K562 (cell line): ENCODE results near the gene MRPL10. TPM values are rescaled to one million over a fixed set of nuclear protein-coding genes. Genes with fewer than 3 reads are reported as not detected.
A peak's percentile ranks its signal among the peaks of the same experiment; 100 is the strongest.

Source experiments
- ELF4 ChIP-seq: fragments of 450-650 bp; formaldehyde crosslinking; IDR thresholded peaks from 2 replicates; pipeline ENCODE4 v1.4.0; 2022; ENCODE audit warnings: missing genetic modification characterization
- LARP7 ChIP-seq: fragments of 450-650 bp; IDR thresholded peaks from 2 replicates; pipeline ENCODE4 v1.6.1; 2016
- MCM5 ChIP-seq: fragments of 450-650 bp; IDR thresholded peaks from 2 replicates; pipeline ENCODE4 v1.6.1; 2016; ENCODE audit warnings: low read depth
- MLLT1 ChIP-seq, 2 experiments: fragments of 450-650 bp; IDR thresholded peaks; 2 replicates each; pipeline ENCODE4 v1.6.1; 2016
- PHB2 ChIP-seq: fragments of 450-650 bp; IDR thresholded peaks from 2 replicates; pipeline ENCODE4 v1.6.1; 2017; ENCODE audit warnings: low read depth
- SMAD2 ChIP-seq: fragments of 150-350 bp; IDR thresholded peaks from 2 replicates; pipeline ENCODE4 v1.6.1; 2014; ENCODE audit warnings: low read depth, mild to moderate bottlenecking, low read length
- ZNF23 ChIP-seq: fragments of 250-450 bp; sonication (Bioruptor Pico); IDR thresholded peaks from 2 replicates; pipeline ENCODE4 v1.4.0; 2020; ENCODE audit warnings: mild to moderate bottlenecking
- ZNF75A ChIP-seq: fragments of 450-650 bp; formaldehyde crosslinking; IDR thresholded peaks from 2 replicates; pipeline ENCODE4 v1.4.0; 2020; ENCODE audit warnings: mild to moderate bottlenecking
- polyA plus RNA-seq, 8 experiments: library from polyadenylated mRNA; depleted of rRNA in 4 of 8; stranded (reverse) in 5 of 8; unstranded in 3 of 8; fragments of >200 nt; fragmentation: Nextera tagmentation in 2 of 8; fragmentation: Illumina TruSeq in 1 of 8; extraction: Ambion mirVana in 2 of 8; extraction: Trizol in 1 of 8; gene quantifications; 2 replicates each; pipeline versions ENCODE4 v1.2.1 to v1.2.3, GENCODE V29; 2011 to 2014; ENCODE audit warnings: inconsistent platforms in 1 of 8, missing spikeins in 1 of 8
- total RNA-seq, 7 experiments: library from RNA; depleted of rRNA in 6 of 7; stranded (reverse); fragments of >200 nt in 6 of 7; fragmentation: Illumina TruSeq in 2 of 7; extraction: Trizol in 2 of 7; gene quantifications; 2 replicates each; pipeline versions ENCODE4 v1.2.1 to v1.2.3, GENCODE V29; 2011 to 2021; ENCODE audit warnings: low replicate concordance in 1 of 7
- TF ChIP-seq, protein P1 (sequence below): fragments of 450-650 bp; formaldehyde crosslinking; IDR thresholded peaks from 2 replicates; pipeline ENCODE4 v1.4.0; 2022; ENCODE audit warnings: missing genetic modification characterization
- TF ChIP-seq, protein P2 (sequence below): fragments of 450-650 bp; IDR thresholded peaks from 2 replicates; pipeline ENCODE4 v1.6.1; 2016; ENCODE audit warnings: borderline replicate concordance

Gene MRPL10
- total and polyA plus RNA-seq, 9 of the 15 experiments (the other 6 are each of a cell fraction or from before 2014, with no cell fraction given): 27.8 to 105 (median 67.3) TPM

DNA sequence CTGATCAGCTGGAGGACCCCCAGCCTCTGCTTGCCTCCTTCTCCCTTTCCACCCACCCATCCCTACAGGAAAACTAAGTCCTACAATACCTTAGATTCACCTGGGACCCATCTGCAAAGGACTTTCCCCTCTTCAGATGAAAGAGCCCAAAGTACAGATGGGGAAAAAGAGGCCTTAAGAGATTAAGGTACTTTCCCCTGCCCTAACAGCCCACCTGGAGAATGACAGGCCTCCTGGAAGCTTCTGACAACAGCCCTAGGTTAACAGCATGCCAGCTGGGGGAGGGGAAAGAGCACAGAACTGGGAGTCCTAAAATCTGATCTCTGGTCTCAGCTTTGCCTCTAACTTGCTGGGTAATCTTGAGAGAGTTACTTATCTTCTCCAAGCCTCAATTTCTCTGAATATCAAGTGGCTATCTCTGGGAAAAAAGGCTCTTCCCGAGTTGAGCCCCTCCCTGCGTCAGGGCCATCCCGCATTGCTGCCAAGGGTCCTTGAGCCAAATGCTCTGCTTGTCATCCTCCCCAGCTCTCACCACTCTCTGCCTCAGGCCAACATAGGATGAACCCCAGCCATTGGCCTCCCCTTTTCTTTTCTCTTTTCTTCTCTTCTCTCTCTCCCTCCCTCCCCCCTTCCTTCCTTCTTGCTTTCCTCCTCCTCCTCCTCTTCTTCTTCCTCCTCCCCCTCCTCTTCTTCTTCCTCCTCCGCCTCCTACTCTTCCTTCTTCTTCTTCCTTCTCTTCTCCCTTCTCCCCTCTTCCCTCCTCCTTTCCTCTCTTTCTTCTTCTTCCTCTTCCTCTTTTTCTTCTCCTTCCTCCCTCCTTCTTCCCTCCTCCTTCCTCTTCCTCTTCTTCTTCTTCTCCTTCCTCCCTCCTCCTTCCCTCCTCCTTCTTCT lies 42.1 kb upstream of the MRPL10 start (continued):
- TF ChIP-seq, protein P1, sequence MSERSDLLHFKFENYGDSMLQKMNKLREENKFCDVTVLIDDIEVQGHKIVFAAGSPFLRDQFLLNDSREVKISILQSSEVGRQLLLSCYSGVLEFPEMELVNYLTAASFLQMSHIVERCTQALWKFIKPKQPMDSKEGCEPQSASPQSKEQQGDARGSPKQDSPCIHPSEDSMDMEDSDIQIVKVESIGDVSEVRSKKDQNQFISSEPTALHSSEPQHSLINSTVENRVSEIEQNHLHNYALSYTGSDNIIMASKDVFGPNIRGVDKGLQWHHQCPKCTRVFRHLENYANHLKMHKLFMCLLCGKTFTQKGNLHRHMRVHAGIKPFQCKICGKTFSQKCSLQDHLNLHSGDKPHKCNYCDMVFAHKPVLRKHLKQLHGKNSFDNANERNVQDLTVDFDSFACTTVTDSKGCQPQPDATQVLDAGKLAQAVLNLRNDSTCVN (CRISPR knock-in tag): peak; percentile 75; the same call in 1 of the 2 replicates
- TF ChIP-seq, protein P2, sequence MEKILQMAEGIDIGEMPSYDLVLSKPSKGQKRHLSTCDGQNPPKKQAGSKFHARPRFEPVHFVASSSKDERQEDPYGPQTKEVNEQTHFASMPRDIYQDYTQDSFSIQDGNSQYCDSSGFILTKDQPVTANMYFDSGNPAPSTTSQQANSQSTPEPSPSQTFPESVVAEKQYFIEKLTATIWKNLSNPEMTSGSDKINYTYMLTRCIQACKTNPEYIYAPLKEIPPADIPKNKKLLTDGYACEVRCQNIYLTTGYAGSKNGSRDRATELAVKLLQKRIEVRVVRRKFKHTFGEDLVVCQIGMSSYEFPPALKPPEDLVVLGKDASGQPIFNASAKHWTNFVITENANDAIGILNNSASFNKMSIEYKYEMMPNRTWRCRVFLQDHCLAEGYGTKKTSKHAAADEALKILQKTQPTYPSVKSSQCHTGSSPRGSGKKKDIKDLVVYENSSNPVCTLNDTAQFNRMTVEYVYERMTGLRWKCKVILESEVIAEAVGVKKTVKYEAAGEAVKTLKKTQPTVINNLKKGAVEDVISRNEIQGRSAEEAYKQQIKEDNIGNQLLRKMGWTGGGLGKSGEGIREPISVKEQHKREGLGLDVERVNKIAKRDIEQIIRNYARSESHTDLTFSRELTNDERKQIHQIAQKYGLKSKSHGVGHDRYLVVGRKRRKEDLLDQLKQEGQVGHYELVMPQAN: 0 out of 2 replicates have a peak, but pooled peaks have one; percentile 25
- TF ChIP-seq ZNF23 (CRISPR knock-in tag) (no peak), ELF4 (CRISPR knock-in tag) (peak; percentile 29), MCM5 (no peak), PHB2 (0 out of 2 replicates have a peak, but pooled peaks have one; percentile 42), SMAD2 (no peak), MLLT1 (IDR thresholded peaks at IDR 0.05) (peak; percentile 48 to 63; a peak in 1 of 4 replicates), LARP7 (0 out of 2 replicates have a peak, but pooled peaks have one; percentile 62), ZNF75A (CRISPR knock-in tag) (no peak)
- TF ChIP-seq, all 486 proteins: peak for 25
